Ammon's horn (tissue), 1 donor: Measurements from ENCODE around the gene SLC30A3.
"Not testable (repeated sequence)": the region's sequence is repeated elsewhere in the genome, so short reads cannot be mapped to it uniquely, and the experiment has no call there.

Experiments
- DNase-seq: peaks from one replicate; pipeline ENCODE4 v3.0.0-alpha.2; 2016; ENCODE audit warnings: low spot score

The SLC30A3 gene

GRCh38 chr2:27284996-27285395 is 22.1 kb upstream of the SLC30A3 start:
- no peak for DNase-seq

- no peak for DNase-seq
These were observed 20.0 kb upstream of the SLC30A3 start for GRCh38 chr2:27282892-27283291.

GRCh38 chr2:27281855-27282559 is 19.2 kb upstream of the SLC30A3 start, which contains the start of gene TRIM54:
Gene TRIM54 (plus strand): TSS chr2:27282429. CDS start chr2:27282732, 303 bp downstream.
- DNase-seq: no peak

GRCh38 chr2:27281442-27281841 is 18.6 kb upstream of the SLC30A3 start:
- no peak for DNase-seq

GRCh38 chr2:27280826-27281225 is 18.0 kb upstream of the SLC30A3 start:
- no peak for DNase-seq

- no peak for DNase-seq
These were observed 15.2 kb upstream of the SLC30A3 start for GRCh38 chr2:27278010-27278409.

- DNase-seq: no peak
These were observed 12.6 kb upstream of the SLC30A3 start, which contains the start of gene DNAJC5G for GRCh38 chr2:27275211-27276150. Gene DNAJC5G (plus strand): TSS chr2:27275433. CDS start chr2:27276729, 1,296 bp downstream.

GRCh38 chr2:27272537-27273522 is 10.0 kb upstream of the SLC30A3 start:
- DNase-seq: not testable (repeated sequence)

GRCh38 chr2:27271631-27272340 is 8.9 kb upstream of the SLC30A3 start:
- no peak for DNase-seq

- DNase-seq: no peak
These were observed 7.8 kb upstream of the SLC30A3 start for GRCh38 chr2:27270670-27271069.

GRCh38 chr2:27270131-27270530 is 7.3 kb upstream of the SLC30A3 start:
- DNase-seq: no peak

GRCh38 chr2:27268296-27268695 is 5.4 kb upstream of the SLC30A3 start:
- not testable (repeated sequence) for DNase-seq

GRCh38 chr2:27265536-27265870 is 2.7 kb upstream of the SLC30A3 start:
- no peak for DNase-seq

- DNase-seq: peak; percentile 39
These were observed 2.1 kb upstream of the SLC30A3 start for GRCh38 chr2:27264753-27265535.

GRCh38 chr2:27264253-27264752 is 1.5 kb upstream of the SLC30A3 start:
- no peak for DNase-seq

GRCh38 chr2:27263287-27264252 is 723 bp upstream of the SLC30A3 start:
- peak; percentile 43 for DNase-seq

GRCh38 chr2:27261926-27262298 is 935 bp downstream of the SLC30A3 start:
- no peak for DNase-seq

- peak; percentile 20 for DNase-seq
These were observed 1.5 kb downstream of the SLC30A3 start for GRCh38 chr2:27261241-27261925.
